Rectal smooth muscle tissue (tissue), 1 donor: Measurements from ENCODE around the gene BTNL9.
"Not testable (repeated sequence)": the region's sequence is repeated elsewhere in the genome, so short reads cannot be mapped to it uniquely, and the experiment has no call there.

ENCODE experiments used
- H3K27ac ChIP-seq: one replicate; pipeline ENCODE4 v1.7.0; 2013; ENCODE audit warnings: low read depth, low read length, inconsistent platforms
- H3K27me3 ChIP-seq: one replicate; pipeline ENCODE4 v1.7.0; 2013; ENCODE audit warnings: low read length; ENCODE audit not compliant: control insufficient read depth, insufficient read depth
- H3K36me3 ChIP-seq: one replicate; pipeline ENCODE4 v1.7.0; 2013; ENCODE audit warnings: low read length; ENCODE audit not compliant: control insufficient read depth, insufficient read depth
- H3K4me1 ChIP-seq: one replicate; pipeline ENCODE4 v1.7.0; 2013; ENCODE audit warnings: low read length; ENCODE audit not compliant: control insufficient read depth, insufficient read depth
- H3K4me3 ChIP-seq: one replicate; pipeline ENCODE4 v1.7.0; 2013; ENCODE audit warnings: low read length
- H3K9ac ChIP-seq: one replicate; pipeline ENCODE4 v1.7.0; 2013; ENCODE audit warnings: low read length

The BTNL9 gene

GRCh38 chr5:181039931-181040630 lies at the start of gene BTNL9:
Gene BTNL9, plus strand, starts transcription at chr5:181040266. Its CDS starts 5,224 bp downstream, at chr5:181045490.
- Histone ChIP-seq H3K4me3 (no peak within 1 kb of the TSS), H3K27ac (no peak within 1 kb of the TSS), H3K4me1 (no peaks in the 10 kb centered on the region), H3K36me3 (no peaks in the 10 kb centered on the region), H3K27me3 (no peaks in the 10 kb centered on the region), H3K9ac (no peak within 1 kb of the TSS)

- Histone ChIP-seq H3K4me1 (no peaks in the 10 kb centered on the region), H3K27ac (no peak overlapping the region), H3K9ac (no peak overlapping the region), H3K36me3 (no peaks in the 10 kb centered on the region), H3K4me3 (peak overlapping the region; percentile 21), H3K27me3 (no peaks in the 10 kb centered on the region)
Measured at GRCh38 chr5:180990882-180991242, 49.2 kb upstream of the BTNL9 start.

GRCh38 chr5:181001947-181002346 lies 38.1 kb upstream of the BTNL9 start:
- H3K27me3 ChIP-seq: no peaks in the 10 kb centered on the region
- no peaks in the 10 kb centered on the region for H3K36me3 ChIP-seq
- H3K9ac ChIP-seq: no peak overlapping the region
- no peak overlapping the region for H3K27ac ChIP-seq
- no peaks in the 10 kb centered on the region for H3K4me1 ChIP-seq
- H3K4me3 ChIP-seq: no peak overlapping the region

- Histone ChIP-seq H3K4me3 (no peak overlapping the region), H3K27ac (no peak overlapping the region), H3K27me3 (no peaks in the 10 kb centered on the region), H3K36me3 (no peaks in the 10 kb centered on the region), H3K4me1 (no peaks in the 10 kb centered on the region), H3K9ac (no peak overlapping the region)
Measured at GRCh38 chr5:181005791-181006190, 34.3 kb upstream of the BTNL9 start.

GRCh38 chr5:181008136-181008535 lies 31.9 kb upstream of the BTNL9 start:
- H3K4me3 ChIP-seq: no peak overlapping the region
- no peaks in the 10 kb centered on the region for H3K4me1 ChIP-seq
- no peak overlapping the region for H3K9ac ChIP-seq
- no peak overlapping the region for H3K27ac ChIP-seq
- no peaks in the 10 kb centered on the region for H3K27me3 ChIP-seq
- no peaks in the 10 kb centered on the region for H3K36me3 ChIP-seq

- H3K4me1 ChIP-seq, H3K27me3 ChIP-seq, H3K36me3 ChIP-seq, H3K4me3 ChIP-seq, H3K9ac ChIP-seq, H3K27ac ChIP-seq: not testable (repeated sequence)
Measured at GRCh38 chr5:181010018-181010417, 30.0 kb upstream of the BTNL9 start.

- not testable (repeated sequence) for H3K4me3 ChIP-seq, H3K4me1 ChIP-seq, H3K9ac ChIP-seq
Measured at GRCh38 chr5:181014654-181015053, 25.4 kb upstream of the BTNL9 start.

GRCh38 chr5:181017448-181017847 lies 22.6 kb upstream of the BTNL9 start:
- H3K27me3 ChIP-seq, H3K9ac ChIP-seq, H3K4me1 ChIP-seq, H3K27ac ChIP-seq, H3K4me3 ChIP-seq, H3K36me3 ChIP-seq: not testable (repeated sequence)

More at GRCh38 chr5:181014654-181015053, 25.4 kb upstream of the BTNL9 start:
- H3K27ac ChIP-seq, H3K27me3 ChIP-seq, H3K36me3 ChIP-seq: not testable (repeated sequence)

GRCh38 chr5:181020688-181021087 lies 19.4 kb upstream of the BTNL9 start:
- no peaks in the 10 kb centered on the region for H3K27me3 ChIP-seq

GRCh38 chr5:181024245-181025064 lies 15.6 kb upstream of the BTNL9 start:
- H3K36me3 ChIP-seq: no peaks in the 10 kb centered on the region
- H3K9ac ChIP-seq: no peak overlapping the region
- H3K4me1 ChIP-seq: no peaks in the 10 kb centered on the region
- no peak overlapping the region for H3K27ac ChIP-seq
- no peaks in the 10 kb centered on the region for H3K27me3 ChIP-seq
- no peak overlapping the region for H3K4me3 ChIP-seq

More at GRCh38 chr5:181020688-181021087, 19.4 kb upstream of the BTNL9 start:
- Histone ChIP-seq H3K4me3 (no peak overlapping the region), H3K27ac (no peak overlapping the region), H3K36me3 (no peaks in the 10 kb centered on the region), H3K9ac (no peak overlapping the region), H3K4me1 (no peaks in the 10 kb centered on the region)

- H3K4me3 ChIP-seq: no peak overlapping the region
- H3K4me1 ChIP-seq: no peaks in the 10 kb centered on the region
- H3K27ac ChIP-seq: no peak overlapping the region
- H3K9ac ChIP-seq: no peak overlapping the region
- no peaks in the 10 kb centered on the region for H3K27me3 ChIP-seq
- no peaks in the 10 kb centered on the region for H3K36me3 ChIP-seq
Measured at GRCh38 chr5:181027452-181028031, 12.5 kb upstream of the BTNL9 start.

GRCh38 chr5:181028032-181028819 lies 11.8 kb upstream of the BTNL9 start:
- Histone ChIP-seq H3K36me3 (no peaks in the 10 kb centered on the region), H3K27me3 (no peaks in the 10 kb centered on the region), H3K27ac (no peak overlapping the region), H3K4me1 (no peaks in the 10 kb centered on the region), H3K4me3 (no peak overlapping the region), H3K9ac (no peak overlapping the region)
